ENCODE data around the gene NOL6.
"Not testable (repeated sequence)": the region's sequence is repeated elsewhere in the genome, so short reads cannot be mapped to it uniquely, and the experiment has no call there.

Gene NOL6

GRCh38 chr9:33473643-33474352 lies at the start of gene NOL6:
Gene NOL6 (minus strand): TSS chr9:33473924. CDS start chr9:33473842, 82 bp downstream.
- DNase-seq, result peak; percentile 100

GRCh38 chr9:33521861-33522260 lies 48.1 kb upstream of the NOL6 start:
- not testable (repeated sequence) for DNase-seq

- DNase-seq, result not testable (repeated sequence)
These were observed 44.3 kb upstream of the NOL6 start for GRCh38 chr9:33517934-33518577.

GRCh38 chr9:33517373-33517772 lies 43.6 kb upstream of the NOL6 start:
- peak; percentile 68 for DNase-seq

GRCh38 chr9:33516397-33516796 lies 42.7 kb upstream of the NOL6 start:
- not testable (repeated sequence) for DNase-seq

- DNase-seq, result not testable (repeated sequence)
These were observed 41.7 kb upstream of the NOL6 start for GRCh38 chr9:33515342-33515995.

- not testable (repeated sequence) for DNase-seq
These were observed 38.8 kb upstream of the NOL6 start for GRCh38 chr9:33512535-33512934.

GRCh38 chr9:33511184-33511517 lies 37.4 kb upstream of the NOL6 start:
- not testable (repeated sequence) for DNase-seq

GRCh38 chr9:33510262-33511183 lies 36.8 kb upstream of the NOL6 start:
- peak; percentile 82 for DNase-seq

- DNase-seq, result no peak
These were observed 33.1 kb upstream of the NOL6 start for GRCh38 chr9:33506626-33507370.

- peak; percentile 57 for DNase-seq
These were observed 24.7 kb upstream of the NOL6 start for GRCh38 chr9:33498387-33498786.

GRCh38 chr9:33493819-33494218 lies 20.1 kb upstream of the NOL6 start:
- DNase-seq, result peak; percentile 21

- no peak for DNase-seq
These were observed 15.3 kb upstream of the NOL6 start for GRCh38 chr9:33489066-33489465.

- not testable (repeated sequence) for DNase-seq
These were observed 11.6 kb upstream of the NOL6 start for GRCh38 chr9:33485312-33485711.

GRCh38 chr9:33480976-33481375 lies 7.3 kb upstream of the NOL6 start:
- DNase-seq, result no peak

- DNase-seq, result no peak
These were observed 6.4 kb upstream of the NOL6 start for GRCh38 chr9:33480106-33480505.

- no peak for DNase-seq
These were observed 2.8 kb upstream of the NOL6 start for GRCh38 chr9:33476503-33476902.

- DNase-seq, result no peak
These were observed 1.6 kb upstream of the NOL6 start for GRCh38 chr9:33475357-33475756.

- DNase-seq, result no peak
These were observed 676 bp downstream of the NOL6 start for GRCh38 chr9:33472881-33473615.

- no peak for DNase-seq
These were observed 1.4 kb downstream of the NOL6 start for GRCh38 chr9:33472171-33472880.

GRCh38 chr9:33471361-33471760 lies 2.4 kb downstream of the NOL6 start:
- no peak for DNase-seq
